Activated B cell treated with CpG ODN at 0.5 μM for 24 hours (primary cell): ENCODE data around the gene CCNY. TPM values are rescaled to one million over a fixed set of nuclear protein-coding genes. Genes with fewer than 3 reads are reported as not detected.

Experiments
- ATAC-seq: fragments of 200-7000 bp; cut with Tn5 transposase; one replicate; pipeline ENCODE4 v1.10.0; 2021; ENCODE audit warnings: low read depth, mild to moderate bottlenecking, moderate library complexity
- CTCF ChIA-PET: fragments of 350-600 bp; sonication (Branson Sonifier 250); formaldehyde crosslinking; loops from one replicate; lab custom pipeline; 2021; ENCODE audit warnings: antibody characterized with exemption; lab: Charles Lee
- POLR2A ChIA-PET: fragments of 350-600 bp; sonication (Branson Sonifier 250); formaldehyde crosslinking; loops from one replicate; lab custom pipeline; 2021; ENCODE audit warnings: antibody characterized with exemption; lab: Charles Lee
- DNase-seq: peaks from one replicate; pipeline ENCODE4 v3.0.0; 2022
- H3K27ac Mint-ChIP-seq: one replicate; pipeline ENCODE4 v1.8.0; 2020; ENCODE audit warnings: mixed read lengths
- H3K27me3 Mint-ChIP-seq: one replicate; pipeline ENCODE4 v1.8.0; 2021; ENCODE audit warnings: mixed read lengths
- H3K36me3 Mint-ChIP-seq: one replicate; pipeline ENCODE4 v1.8.0; 2021; ENCODE audit warnings: low read depth, mixed read lengths
- H3K4me1 Mint-ChIP-seq: one replicate; pipeline ENCODE4 v1.8.0; 2021; ENCODE audit warnings: mixed read lengths
- H3K4me3 Mint-ChIP-seq: one replicate; pipeline ENCODE4 v1.8.0; 2020; ENCODE audit warnings: mild to moderate bottlenecking, mixed read lengths
- H3K9me3 Mint-ChIP-seq: one replicate; pipeline ENCODE4 v1.8.0; 2020; ENCODE audit warnings: mixed read lengths
- intact Hi-C: fragments of 100-400 bp; cut with micrococcal nuclease; formaldehyde crosslinking; loops from one replicate; pipeline ENCODE4 v1.15.1; 2024
- total RNA-seq: library from RNA; stranded (reverse); gene quantifications from 2 replicates; pipeline ENCODE4 v1.2.3, GENCODE V29; 2022
- TF ChIP-seq, protein P1 (sequence below): fragments of 200-600 bp; IDR thresholded peaks from one replicate; pipeline ENCODE4 v1.8.0; 2022; ENCODE audit warnings: antibody characterized with exemption, mild to moderate bottlenecking

CCNY gene
- total RNA-seq, 1 donor from 2014 or later: 69.2 TPM

DNA sequence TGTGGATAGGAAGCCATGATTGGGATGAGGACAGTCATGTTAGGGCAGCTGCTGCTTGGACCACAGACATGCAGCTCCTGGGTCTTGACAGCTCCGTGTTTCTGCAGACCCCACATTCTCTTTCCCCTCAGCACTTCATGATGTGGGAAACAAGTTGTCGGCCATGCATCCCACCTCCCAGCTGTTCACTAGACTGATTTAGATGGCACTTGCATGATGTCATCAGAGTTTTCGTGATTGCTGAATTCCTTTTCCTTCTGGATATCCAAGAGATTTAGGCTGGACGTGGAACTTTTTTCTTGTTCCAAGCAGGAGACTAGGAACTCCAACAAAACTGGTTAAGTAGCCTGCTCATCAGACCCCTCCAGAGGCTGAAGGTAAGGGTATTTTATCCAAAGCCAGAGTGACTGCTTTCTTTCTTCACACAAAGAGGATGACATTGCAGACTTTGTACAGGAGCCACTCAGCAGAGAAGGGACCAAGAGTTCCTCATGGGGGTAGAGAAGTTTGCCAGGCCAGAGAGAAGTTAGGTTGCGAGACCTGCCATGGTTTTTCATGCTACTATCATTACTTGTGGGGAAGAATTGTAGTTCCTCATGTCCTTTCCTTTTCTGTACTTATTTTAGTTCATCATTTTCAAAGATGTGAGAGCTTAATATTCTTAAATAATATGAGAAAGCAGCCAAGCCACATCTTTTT lies 151.2 kb downstream of the CCNY start:
- ATAC-seq (no peak), DNase-seq (no peak)
- H3K4me3 Mint-ChIP-seq: no peak overlapping the region
- POLR2A ChIA-PET: no interaction called here
- no peaks in the 10 kb centered on the region for H3K27me3 Mint-ChIP-seq
- peaks cover 21% of the 10 kb centered on the region for H3K4me1 Mint-ChIP-seq
- peaks cover 51% of the 10 kb centered on the region for H3K36me3 Mint-ChIP-seq
- H3K9me3 Mint-ChIP-seq: no peaks in the 10 kb centered on the region
- CTCF ChIA-PET: no interaction called here
- intact Hi-C loops: no loop called here
- H3K27ac Mint-ChIP-seq: no peak overlapping the region
- TF ChIP-seq, protein P1, sequence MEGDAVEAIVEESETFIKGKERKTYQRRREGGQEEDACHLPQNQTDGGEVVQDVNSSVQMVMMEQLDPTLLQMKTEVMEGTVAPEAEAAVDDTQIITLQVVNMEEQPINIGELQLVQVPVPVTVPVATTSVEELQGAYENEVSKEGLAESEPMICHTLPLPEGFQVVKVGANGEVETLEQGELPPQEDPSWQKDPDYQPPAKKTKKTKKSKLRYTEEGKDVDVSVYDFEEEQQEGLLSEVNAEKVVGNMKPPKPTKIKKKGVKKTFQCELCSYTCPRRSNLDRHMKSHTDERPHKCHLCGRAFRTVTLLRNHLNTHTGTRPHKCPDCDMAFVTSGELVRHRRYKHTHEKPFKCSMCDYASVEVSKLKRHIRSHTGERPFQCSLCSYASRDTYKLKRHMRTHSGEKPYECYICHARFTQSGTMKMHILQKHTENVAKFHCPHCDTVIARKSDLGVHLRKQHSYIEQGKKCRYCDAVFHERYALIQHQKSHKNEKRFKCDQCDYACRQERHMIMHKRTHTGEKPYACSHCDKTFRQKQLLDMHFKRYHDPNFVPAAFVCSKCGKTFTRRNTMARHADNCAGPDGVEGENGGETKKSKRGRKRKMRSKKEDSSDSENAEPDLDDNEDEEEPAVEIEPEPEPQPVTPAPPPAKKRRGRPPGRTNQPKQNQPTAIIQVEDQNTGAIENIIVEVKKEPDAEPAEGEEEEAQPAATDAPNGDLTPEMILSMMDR: no peak

GRCh38 chr10:35488228-35488627 lies 151.9 kb downstream of the CCNY start:
- TF ChIP-seq, protein P1: no peak
- Mint-ChIP-seq H3K27me3 (no peaks in the 10 kb centered on the region), H3K4me1 (peaks cover 28% of the 10 kb centered on the region), H3K27ac (no peak overlapping the region), H3K9me3 (no peaks in the 10 kb centered on the region), H3K36me3 (peaks cover 51% of the 10 kb centered on the region), H3K4me3 (no peak overlapping the region)
- intact Hi-C loops: no loop called here
- POLR2A ChIA-PET: no interaction called here
- no peak for DNase-seq
- CTCF ChIA-PET: no interaction called here
- ATAC-seq: no peak

- ChIA-PET POLR2A (no interaction called here), CTCF (no interaction called here)
- Mint-ChIP-seq H3K9me3 (no peaks in the 10 kb centered on the region), H3K4me3 (no peak overlapping the region), H3K36me3 (peaks cover 21% of the 10 kb centered on the region), H3K27ac (peak overlapping the region; percentile 26), H3K4me1 (peaks cover 51% of the 10 kb centered on the region), H3K27me3 (no peaks in the 10 kb centered on the region)
- TF ChIP-seq, protein P1: no peak
- intact Hi-C loops: no loop called here
- no peak for ATAC-seq
- DNase-seq: no peak
These were observed 156.3 kb downstream of the CCNY start for GRCh38 chr10:35492386-35493195.

DNA sequence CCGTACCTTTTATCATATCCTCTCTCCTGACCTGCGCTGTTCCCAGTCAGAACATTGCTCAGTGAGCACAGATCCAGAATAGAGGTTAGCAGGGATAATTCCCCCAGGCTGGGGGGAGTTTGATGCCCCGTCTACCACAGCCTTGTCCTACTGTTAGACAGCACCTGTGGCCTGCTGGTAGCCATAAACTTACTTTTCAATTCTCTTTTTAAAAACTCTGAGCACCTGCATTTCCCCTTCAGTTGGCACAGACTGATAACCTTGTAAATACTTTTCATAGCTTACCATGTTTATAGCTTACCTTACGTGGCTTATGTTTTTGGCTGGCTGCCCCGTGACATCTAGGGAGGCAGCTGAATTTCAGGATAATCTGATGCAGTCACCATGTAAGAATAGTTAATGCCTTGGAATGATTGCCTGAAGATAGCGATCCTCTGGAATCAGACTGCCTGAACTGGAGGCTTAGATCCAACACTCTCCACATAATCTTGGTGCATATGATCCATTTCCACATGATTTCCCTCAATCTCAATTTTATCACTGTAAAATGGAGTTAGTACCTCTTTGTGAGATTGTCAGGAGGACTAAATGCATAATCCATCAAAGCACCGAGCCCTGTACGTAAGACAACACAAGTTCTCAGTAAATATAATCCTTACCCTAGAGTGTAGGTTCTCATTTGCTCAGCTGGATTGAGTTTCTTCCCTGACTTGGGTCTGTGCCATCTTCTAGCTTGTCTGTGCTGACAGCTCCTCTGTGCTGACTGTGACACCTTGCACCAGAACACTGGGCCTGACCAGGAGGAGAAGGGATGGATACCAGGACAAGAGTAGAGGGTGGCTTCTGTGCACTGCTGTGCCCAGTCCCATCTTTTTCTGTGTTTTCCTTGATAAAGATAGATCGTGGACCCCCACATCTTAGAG lies 157.1 kb downstream of the CCNY start:
- Mint-ChIP-seq H3K36me3 (peaks cover 14% of the 10 kb centered on the region), H3K27me3 (no peaks in the 10 kb centered on the region), H3K4me3 (no peak overlapping the region), H3K4me1 (peaks cover 59% of the 10 kb centered on the region), H3K27ac (no peak overlapping the region), H3K9me3 (no peaks in the 10 kb centered on the region)
- ChIA-PET POLR2A (no interaction called here), CTCF (no interaction called here)
- no peak for ATAC-seq
- TF ChIP-seq, protein P1: no peak
- intact Hi-C loops: no loop called here
- DNase-seq: no peak
